C4-2B (cell line): ENCODE measurements around the gene TMEM128.
"Not testable (repeated sequence)": the region's sequence is repeated elsewhere in the genome, so short reads cannot be mapped to it uniquely, and the experiment has no call there.

Source experiments
- H3K27ac ChIP-seq: fragments of 450-650 bp; 2 replicates; pipeline ENCODE4 v1.5.1; 2017
- CTCF ChIP-seq: fragments of 450-650 bp; conservative IDR thresholded peaks from 2 replicates; pipeline ENCODE4 v1.5.1; 2017; ENCODE audit warnings: mild to moderate bottlenecking
- ZFX ChIP-seq: fragments of 450-650 bp; IDR thresholded peaks from 2 replicates; pipeline ENCODE4 v1.6.1; 2017

Gene TMEM128

DNA sequence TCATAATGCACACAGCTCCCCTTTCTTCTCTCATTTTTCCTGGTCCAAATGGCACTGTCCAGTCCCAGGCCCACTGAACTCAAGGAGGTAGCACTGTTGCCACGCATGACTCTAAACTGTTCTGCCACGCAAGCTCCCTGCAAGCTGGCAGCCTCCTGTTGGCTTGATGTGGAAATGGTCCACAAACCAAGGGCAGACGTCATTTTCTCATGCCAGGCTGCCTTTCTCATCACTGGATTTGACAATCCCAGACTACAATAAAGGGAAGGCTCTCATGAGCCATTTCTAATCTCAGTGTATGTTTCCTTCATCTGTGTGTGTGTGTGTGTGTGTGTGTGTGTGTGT lies 43.6 kb downstream of the TMEM128 start:
- TF ChIP-seq CTCF: no peak
- TF ChIP-seq ZFX: no peak
- H3K27ac ChIP-seq: no peak overlapping the region

- no peak for TF ChIP-seq ZFX
- TF ChIP-seq CTCF: no peak
- no peak overlapping the region for H3K27ac ChIP-seq
These were observed 44.2 kb downstream of the TMEM128 start for GRCh38 chr4:4203688-4204400.

DNA sequence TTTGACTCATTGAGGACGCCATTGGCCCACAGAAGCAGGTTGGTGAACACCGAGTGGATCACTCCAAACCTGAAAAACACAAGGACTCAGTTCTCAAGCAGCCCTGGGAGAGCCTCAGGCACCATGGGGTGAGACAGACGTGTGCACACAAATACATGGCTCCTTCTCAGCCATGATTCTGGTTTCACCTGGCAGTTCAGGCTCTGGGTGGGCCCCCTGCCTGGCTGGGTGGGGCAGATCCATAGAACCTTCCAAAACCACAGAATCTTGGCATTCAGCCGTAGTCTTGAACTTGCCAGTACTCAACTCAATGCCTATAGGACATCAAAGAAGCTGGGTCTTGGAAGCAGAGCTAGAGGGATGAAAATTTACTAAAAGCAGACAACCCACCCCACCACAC lies 45.5 kb downstream of the TMEM128 start:
- no peak overlapping the region for H3K27ac ChIP-seq
- TF ChIP-seq ZFX (no peak), CTCF (no peak)

DNA sequence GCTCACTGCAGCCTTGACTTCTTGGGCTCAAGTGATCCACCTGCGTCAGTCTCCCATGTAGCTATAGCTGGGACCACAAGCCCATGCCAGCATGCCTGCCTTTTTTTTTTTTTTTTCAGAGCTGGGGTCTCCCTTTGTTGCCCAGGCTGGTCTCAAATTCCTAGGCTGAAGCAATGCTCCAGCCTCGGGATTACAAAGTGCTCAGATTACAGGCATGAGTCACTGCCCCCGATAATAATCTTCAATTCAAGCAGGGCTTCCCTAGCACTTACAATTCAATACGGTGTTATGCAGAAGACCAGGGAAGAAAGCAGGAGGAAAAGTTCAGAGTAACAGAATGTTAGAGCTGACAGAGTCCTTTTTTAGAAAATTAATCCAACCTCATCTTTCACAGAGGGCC lies 47.4 kb downstream of the TMEM128 start:
- TF ChIP-seq CTCF (no peak), ZFX (no peak)
- no peak overlapping the region for H3K27ac ChIP-seq

- TF ChIP-seq ZFX: no peak
- TF ChIP-seq CTCF: no peak
- no peak overlapping the region for H3K27ac ChIP-seq
These were observed 52.7 kb downstream of the TMEM128 start for GRCh38 chr4:4195354-4195753.

DNA sequence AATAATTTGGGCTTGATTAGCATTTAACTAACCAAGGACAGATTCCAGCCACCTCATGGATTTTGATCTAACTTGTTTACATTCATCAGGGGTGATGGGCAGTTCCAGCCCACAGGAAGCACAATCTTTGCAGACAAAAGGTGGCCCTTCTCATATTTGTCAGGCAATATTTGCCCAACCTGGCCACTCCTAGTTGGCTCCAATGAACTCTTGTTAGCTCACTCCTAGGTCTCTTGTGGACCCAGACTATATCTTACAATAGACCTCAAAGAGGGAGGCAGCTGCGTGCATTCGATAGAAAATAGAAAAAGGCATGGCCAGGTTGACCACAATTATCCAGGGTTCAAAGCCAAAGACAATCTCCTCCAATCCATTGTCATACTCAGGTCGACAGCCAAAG lies 59.5 kb downstream of the TMEM128 start:
- H3K27ac ChIP-seq: not testable (repeated sequence)
